Breast epithelium (tissue), 3 donors: ENCODE data around the gene SIM2.

Experiments used
- POLR2A ChIP-seq: fragments of 450-650 bp; IDR thresholded peaks from one replicate; pipeline ENCODE4 v1.6.1; 2016; ENCODE audit warnings: antibody characterized with exemption, mild to moderate bottlenecking, moderate library complexity
- POLR2AphosphoS5 ChIP-seq, 3 donors: sonication (generic); formaldehyde crosslinking; IDR thresholded peaks; one replicate each; pipeline ENCODE4 v1.6.1; 2017; ENCODE audit warnings: antibody characterized with exemption in 3 of 3
- TF ChIP-seq, protein P1 (sequence below), 3 donors: fragments of 450-650 bp; IDR thresholded peaks; one replicate each; pipeline ENCODE4 v1.5.1; 2016 to 2017; ENCODE audit warnings: antibody characterized with exemption in 3 of 3, mild to moderate bottlenecking in 3 of 3, moderate library complexity in 3 of 3

DNA sequence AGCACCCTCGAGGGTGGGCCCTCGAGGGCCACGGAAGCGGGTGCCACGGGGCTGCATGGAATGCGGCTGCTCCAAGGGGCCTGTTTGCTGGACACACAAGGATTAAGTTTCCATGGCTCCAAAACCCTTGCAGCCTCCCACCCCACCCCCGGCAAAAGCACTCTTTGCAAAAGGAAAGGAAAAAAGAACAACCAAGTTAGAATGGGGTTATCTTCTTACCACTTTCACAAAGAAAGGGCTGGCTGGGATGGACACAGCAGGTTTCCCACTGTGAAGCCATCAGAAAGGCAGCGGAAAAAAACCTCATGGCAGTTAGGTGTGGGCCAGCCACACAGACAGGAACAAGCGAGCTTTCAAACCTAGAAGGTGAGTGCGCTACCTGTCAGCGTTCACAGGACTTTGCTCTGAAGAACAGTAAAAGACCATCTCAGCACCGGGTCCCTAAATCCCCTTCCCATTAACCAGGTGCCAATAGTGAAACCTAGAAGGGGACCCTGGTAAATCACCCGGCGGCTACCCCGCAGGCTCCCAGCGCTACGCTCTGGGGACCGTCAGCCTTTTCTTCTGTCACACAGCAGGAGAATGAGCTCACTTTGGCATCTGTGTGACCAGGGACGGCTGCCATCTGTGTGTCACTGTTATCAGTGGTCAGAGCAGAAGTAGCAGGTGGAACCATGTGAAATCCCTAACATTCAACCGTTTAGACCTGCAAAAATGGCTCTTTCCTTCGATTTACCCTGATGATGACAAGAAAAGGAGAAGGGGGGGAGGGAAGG lies 93.0 kb downstream of the SIM2 start:
- TF ChIP-seq, protein P1, sequence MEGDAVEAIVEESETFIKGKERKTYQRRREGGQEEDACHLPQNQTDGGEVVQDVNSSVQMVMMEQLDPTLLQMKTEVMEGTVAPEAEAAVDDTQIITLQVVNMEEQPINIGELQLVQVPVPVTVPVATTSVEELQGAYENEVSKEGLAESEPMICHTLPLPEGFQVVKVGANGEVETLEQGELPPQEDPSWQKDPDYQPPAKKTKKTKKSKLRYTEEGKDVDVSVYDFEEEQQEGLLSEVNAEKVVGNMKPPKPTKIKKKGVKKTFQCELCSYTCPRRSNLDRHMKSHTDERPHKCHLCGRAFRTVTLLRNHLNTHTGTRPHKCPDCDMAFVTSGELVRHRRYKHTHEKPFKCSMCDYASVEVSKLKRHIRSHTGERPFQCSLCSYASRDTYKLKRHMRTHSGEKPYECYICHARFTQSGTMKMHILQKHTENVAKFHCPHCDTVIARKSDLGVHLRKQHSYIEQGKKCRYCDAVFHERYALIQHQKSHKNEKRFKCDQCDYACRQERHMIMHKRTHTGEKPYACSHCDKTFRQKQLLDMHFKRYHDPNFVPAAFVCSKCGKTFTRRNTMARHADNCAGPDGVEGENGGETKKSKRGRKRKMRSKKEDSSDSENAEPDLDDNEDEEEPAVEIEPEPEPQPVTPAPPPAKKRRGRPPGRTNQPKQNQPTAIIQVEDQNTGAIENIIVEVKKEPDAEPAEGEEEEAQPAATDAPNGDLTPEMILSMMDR (IDR thresholded peaks at IDR 0.05) = no peak
- no peak for TF ChIP-seq POLR2AphosphoS5 (IDR thresholded peaks at IDR 0.05)
- no peak for TF ChIP-seq POLR2A
